Activated gamma-delta T cell treated with Interleukin-2 at 50 U/mL for 16 hours (primary cell): Measurements from ENCODE around the gene CHAF1A.

ENCODE experiments used
- DNase-seq: peaks from one replicate; pipeline ENCODE4 v3.0.0-alpha.2; 2020

The CHAF1A gene

DNA sequence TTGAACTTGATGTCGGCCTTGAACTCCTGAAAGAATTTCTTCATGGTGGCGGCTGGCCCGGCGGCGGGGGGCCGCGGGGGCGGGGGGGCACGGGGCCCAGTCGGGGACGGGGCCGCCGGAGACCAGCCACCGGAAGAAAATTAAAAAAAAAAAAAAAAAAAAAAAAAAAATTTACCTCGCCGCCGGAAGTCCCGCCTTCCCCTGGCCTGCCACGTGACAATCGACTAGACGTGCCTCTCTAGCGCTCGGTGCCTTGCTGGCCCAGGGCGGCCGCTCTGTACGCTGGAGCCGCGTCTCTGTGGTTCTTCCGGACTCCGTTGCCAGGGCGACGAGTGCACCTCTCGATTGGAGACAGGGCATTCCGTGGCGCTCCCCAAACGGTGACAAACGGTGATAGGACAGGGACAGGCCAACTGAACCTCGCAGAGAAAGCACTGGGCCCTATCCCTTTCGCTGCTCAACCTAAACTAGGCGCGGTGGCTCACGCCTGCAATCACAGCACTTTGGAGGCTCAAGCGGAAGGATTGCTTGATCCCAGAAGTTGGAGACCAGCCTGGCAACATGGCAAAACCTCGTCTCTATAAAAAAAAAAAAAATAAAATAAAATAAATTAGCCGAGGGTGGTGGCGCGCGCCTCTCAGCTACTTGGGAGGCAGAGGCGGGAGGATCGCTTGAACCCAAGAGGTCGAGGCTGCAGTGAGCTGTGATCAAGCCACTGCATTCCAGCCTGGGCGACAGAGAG is 55.4 kb downstream of the CHAF1A start, which contains the start of gene UBXN6:
TSS of gene UBXN6 (minus strand) at position 141 of the 742 bp plus-strand sequence. CDS start at position 44, 97 bp downstream.
- peak; percentile 96 for DNase-seq

DNA sequence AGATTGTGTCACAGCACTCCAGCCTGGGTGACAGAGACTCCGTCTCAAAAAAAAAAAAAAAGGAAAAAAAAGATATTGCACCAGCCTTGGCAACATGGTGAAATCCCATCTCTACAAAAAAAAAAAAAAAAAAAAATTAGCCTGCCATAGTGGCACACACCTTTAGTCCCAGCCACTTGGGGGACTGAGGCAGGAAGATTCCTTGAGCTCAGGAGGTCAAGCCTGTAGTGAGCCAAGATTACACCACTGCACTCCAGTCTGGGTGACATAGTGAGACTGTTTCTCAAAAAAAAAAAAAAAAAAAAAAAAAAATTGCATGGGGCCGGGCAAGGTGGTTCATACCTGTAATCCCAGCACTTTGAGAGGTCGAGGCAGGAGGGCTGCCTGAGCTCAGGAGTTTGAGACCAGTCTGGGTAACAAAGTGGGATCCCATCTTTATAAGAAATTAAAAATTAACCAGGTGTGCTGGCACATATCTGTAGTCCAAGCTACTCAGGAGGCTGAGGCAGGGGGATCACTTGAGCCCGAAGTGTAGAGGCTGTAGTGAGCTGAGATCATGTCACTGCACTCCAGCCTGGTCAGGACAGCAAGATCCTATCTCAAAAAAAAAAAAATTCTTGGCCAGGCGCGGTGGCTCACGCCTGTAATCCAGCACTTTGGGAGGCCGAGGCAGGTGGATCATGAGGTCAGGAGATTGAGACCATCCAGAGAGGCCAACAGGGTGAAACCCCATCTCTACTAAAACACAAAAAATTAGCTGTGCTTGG is 62.6 kb downstream of the CHAF1A start:
- no peak for DNase-seq

DNA sequence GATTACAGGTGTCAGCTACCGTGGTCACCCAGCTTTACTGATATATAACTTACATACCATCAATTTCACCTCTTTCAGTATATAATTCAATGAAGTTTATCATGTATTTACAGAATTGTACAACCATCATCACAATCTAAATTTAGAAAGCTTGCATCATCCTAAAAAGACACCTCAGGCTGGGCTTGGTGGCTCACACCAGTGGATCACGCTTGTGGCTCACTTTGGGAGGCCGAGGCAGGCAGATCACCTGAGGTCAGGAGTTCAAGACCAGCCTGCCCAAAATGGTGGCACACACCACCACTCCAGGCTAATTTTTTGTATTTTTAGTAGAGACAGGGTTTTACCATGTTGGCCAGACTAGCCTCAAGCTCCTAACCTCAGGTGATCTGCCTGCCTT is 65.4 kb downstream of the CHAF1A start:
- no peak for DNase-seq

DNA sequence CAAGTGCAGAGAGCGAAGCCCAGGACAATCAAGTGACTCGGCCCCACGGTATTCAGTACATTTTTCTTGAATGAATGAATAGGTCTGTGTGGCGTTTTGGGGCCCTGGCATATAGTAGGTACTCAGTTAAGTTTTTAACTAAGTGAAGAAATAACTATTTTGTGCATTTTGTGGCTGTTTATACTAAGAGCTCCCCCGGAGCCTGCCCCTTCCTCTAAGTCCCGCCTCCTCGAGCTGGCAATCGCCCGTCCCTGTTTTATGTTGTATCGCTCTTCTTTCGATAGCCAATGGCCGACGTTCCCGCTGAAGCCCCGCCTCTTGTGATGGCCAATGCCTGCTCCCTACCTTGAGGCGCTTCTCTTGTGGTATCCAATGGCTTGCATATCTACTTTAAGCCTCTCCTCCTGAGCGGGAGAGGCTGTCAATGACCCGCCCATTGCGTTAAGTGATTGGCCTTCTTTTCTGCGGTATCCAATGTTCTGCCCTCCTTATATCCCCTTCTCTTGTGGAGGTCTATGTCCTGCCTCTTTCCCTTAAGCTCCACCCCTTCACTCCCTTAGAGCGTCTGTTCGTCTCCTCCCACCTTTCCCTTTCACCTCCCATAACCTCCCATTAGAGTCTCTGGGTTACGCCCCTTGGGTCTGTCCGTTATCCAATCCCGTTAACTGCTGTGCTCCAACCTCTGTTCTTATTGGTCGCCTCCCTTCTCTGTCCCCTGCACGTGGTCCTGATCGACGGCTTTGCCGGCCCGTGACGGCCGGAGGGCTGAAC is 69.1 kb downstream of the CHAF1A start:
- DNase-seq = peak; percentile 97

DNA sequence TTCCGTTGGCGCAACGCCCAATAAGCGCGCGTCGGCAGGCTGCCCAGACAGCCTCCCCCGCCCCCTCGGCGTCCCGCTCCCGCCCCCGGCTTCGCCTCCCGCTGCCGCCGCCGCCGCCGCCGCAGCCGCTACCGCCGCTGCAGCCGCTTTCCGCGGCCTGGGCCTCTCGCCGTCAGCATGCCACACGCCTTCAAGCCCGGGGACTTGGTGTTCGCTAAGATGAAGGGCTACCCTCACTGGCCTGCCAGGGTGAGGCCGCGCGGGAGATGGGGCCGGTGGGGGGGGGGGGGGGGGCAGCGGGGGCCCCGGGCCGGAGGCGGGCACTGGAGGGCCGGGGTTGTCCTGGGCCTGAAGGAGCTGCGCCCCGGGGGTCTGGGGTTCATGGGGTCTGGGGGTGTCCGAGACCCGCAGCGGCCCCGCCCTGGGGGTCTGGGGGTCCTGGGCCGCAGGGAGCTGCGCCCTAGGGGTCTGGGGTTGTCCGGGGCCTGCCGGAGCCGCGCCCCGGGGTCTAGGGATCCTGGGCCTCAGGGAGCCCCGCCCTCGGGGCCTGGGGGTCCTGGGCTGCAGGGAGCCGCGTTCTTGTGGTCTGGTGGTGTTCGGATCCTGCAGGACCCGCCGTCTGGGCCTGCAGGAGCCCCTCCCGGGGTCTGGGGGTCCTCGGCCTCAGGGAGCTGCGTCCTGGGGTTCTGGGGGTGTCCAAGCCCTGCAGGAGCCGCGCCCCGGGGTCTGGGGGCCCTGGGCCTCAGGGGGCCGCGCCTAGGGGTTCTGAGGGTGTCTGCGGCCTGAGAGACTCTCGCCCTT is 69.9 kb downstream of the CHAF1A start, which contains the start of gene HDGFL2:
TSS of gene HDGFL2 (plus strand) at position 124 of the 801 bp plus-strand sequence. CDS start at position 178, 54 bp downstream.
- DNase-seq = no peak

DNA sequence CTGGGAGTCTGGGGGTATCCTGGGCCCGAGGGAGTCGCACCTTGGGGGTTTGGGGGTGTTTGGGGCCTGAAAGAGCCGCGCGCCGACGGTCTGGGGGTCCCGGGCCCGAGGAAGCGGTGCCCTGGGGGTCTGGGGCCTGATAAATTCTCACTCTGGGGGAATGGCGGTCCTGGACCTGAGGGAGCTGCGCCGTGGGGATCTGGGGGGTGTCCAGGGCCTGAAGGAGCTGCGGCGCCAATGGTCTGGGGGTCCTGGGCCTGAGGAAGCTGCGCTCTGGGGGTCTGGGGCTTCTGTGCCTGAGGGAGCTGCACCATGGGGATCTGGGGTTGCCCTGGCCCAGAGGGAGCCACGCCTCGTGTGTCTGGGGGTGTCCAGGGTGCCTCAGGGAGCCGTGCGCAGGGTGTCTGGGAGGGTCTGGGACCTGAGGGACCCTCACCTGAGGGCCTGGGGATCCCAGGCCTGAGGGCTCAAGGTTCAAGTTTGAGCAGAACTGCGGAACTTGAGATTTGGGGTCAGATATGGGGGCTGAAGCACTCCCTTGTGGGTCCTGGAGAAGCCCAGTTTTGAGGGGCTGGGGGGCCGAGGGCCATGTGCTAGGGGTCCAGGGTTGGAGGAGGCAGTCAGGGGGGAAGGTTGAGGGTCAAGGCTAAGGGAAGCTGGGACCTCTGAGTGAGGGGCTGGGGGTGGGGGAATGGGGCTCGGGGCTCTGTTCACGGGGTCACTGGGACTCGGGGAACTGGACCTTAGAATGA is 70.7 kb downstream of the CHAF1A start:
- no peak for DNase-seq

DNA sequence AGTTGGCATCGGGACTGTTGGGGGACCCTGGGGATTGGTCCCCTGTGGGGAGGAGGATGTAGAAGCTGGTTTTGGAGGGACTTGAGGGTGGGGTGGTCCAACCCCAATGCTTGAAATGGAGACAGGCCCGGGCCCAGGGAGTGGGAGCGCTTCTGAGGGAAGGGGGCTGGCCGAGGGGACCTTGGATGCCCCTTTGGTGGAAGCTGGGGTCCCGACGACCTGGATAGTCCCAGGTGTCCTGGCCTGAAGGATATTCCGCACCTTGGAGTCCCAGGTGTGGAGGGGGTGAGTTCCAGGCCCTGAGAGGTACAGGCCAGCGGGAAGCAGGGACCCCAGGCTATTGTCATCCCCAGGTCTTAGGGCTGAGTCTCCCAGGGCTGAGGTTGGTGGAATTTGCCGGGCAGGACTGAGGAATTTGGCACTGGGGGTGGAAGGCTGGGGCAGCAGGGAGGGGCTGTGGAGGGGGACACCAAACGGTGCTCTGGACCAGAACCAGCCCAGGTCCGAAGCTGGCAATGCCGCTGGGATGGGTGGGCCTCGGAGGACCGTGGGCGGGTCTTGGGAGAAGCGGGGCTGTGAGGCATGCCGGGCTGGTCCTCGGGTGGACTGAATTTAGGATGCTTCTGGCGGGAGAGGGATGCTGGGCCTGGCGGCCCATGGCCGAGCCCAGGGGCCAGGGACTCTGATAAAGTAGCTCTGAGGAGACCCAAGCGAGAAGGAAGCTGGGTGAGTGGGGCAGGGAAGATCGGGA is 71.5 kb downstream of the CHAF1A start:
- DNase-seq = no peak

DNA sequence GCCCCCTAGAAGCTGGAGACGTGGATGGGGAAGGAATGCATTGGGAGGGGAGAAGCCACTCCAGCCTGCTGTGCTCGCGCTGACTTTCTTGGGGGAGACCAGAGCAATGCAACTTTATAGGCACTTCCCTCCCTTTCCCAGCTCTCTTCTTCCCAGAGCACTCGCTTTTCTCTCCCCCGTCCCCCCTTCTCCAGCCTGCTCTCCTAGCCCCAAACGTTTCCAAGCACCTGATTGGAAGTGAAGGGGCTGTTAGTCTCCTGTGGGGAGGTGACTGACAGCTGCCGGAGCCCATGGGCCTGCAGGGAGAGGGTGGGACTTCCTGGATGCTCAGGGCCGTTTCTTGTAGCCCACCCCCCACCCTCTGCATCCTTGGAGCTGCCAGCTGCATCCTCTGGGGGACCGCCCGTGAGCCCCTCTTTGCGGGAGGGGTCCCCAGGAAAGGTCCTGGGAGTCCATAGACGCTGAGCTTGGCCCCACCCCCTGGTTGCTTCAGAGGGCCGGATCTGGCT is 72.1 kb downstream of the CHAF1A start:
- DNase-seq = no peak

DNA sequence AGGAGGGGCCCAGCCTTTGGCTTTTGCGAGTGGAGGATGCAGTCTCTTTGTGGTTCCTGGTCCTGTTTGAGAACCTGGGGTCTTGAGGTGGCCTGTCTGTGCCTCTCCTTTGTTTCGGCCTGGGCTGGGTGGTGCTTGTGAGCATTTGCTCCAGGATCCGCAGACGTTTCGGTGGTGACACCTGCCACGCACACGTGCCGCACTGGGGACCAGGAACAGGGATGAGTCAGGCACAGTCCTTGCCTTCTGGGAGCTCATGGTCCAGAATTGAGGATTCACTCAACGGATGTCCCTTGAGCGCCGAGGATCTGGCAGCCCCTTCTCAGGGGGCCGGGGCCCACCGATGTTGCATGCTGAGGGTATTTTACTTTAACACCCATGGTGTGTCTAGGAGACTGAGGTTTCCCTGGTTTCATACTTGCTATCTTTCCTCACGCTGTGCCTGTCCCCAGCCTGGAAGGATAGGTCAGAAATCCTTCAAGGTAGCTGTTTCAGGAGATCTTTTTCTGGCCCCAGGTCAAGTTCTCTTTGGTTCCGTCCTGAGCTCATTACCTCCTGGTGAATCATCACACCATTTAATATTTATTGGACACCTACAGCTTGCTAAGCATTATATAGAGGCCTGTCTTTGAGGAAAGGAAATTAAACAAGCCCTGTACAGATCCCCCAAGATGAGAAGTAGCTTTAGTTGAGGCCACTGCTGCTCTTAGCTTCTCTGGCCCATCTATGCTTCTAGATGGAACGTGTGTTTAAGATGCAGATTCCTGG is 74.8 kb downstream of the CHAF1A start:
- DNase-seq = no peak

DNA sequence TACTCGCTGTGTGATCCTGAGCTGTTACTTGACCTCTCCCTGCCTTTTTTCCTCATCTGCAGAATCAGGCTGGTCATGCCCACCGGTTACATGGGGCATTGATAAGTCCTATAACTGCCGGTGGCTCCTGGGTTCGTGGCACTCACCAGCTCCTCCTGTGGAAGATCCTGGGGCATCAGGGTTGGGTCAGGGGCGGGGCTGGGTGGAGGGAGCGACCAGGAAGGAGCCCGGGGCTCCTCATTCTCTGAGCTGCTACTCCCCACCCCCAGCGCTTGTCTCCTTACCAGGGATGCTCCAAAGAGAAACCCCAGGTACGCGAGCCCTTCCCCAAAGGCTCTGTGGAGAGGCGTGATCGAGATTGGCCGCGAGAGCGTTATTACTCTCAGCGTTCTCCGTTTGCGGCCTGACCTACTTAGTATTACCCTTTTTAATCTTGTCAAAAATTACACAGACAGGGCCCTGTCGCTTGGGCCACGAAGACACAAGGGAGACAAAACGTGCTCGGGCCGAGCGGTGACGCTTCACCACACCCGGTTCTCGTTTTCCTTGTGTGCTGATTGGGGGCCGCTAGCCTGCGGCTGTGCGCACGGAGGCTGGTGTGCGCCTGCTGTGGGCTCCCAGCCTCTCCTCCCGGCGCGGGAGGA is 80.4 kb downstream of the CHAF1A start:
- DNase-seq = no peak

DNA sequence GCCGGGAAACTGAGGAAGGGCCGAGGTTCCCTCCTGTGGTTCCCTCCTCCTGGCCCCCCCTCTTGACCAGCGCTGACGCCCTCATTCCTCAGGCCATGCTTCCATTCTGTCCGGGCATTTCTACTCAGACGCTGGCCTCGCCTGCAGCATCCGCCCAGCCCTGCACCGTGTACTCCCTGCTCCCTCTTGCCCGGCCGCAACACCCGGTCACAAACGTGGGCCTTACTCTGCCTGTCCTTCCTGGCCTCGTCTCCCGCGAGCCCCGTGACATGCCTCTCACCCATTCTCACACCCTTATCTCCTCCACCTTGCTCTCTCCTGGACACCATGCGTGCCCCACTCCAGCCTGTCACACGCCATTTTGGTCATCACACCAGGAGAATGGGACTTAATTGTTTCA is 80.9 kb downstream of the CHAF1A start:
- DNase-seq = no peak

DNA sequence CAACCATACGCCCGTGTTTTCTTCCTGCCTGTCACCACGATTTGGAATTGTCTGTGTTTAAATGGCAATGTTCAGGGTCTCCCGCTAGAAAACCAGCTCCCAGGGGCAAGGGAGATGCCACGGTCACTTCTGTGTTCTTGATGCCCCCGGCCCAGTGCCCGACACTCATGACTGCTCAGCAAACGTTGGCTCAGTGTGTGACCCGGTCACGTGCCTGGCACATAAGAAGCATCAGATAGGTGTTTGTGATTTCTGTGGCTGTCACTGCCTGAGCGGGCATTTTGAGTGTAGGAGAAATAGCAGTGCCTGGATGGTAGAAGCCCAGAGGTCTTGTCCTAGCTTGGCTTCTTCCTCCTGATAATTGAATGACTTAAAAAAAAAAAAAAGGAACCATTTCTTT is 85.1 kb downstream of the CHAF1A start:
- DNase-seq = no peak

DNA sequence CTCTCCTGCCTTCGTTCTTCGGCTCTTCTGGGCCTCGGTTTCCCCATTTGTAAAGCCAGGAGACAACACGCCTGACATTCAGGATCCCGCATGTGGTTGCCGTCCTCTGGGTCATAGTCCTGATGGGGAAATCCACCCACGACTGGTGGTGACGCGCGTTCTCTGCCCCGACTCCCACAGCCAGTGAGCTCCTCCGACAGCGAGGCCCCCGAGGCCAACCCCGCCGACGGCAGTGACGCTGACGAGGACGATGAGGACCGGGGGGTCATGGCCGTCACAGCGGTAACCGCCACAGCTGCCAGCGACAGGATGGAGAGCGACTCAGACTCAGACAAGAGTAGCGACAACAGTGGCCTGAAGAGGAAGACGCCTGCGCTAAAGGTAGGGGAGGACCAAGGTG is 86.1 kb downstream of the CHAF1A start:
- DNase-seq = no peak

DNA sequence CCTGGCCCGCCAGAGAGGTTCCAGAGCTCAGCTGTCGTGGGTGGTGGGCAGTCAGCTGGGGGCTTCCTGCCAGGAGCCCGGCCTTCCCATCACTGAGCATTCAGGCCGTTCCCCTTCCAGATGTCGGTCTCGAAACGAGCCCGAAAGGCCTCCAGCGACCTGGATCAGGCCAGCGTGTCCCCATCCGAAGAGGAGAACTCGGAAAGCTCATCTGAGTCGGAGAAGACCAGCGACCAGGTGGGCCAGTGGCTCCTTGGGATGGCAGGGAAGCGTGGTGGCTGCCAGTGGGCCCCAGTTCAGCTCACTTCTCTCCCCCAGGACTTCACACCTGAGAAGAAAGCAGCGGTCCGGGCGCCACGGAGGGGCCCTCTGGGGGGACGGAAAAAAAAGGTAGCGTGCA is 89.0 kb downstream of the CHAF1A start:
- DNase-seq = no peak

DNA sequence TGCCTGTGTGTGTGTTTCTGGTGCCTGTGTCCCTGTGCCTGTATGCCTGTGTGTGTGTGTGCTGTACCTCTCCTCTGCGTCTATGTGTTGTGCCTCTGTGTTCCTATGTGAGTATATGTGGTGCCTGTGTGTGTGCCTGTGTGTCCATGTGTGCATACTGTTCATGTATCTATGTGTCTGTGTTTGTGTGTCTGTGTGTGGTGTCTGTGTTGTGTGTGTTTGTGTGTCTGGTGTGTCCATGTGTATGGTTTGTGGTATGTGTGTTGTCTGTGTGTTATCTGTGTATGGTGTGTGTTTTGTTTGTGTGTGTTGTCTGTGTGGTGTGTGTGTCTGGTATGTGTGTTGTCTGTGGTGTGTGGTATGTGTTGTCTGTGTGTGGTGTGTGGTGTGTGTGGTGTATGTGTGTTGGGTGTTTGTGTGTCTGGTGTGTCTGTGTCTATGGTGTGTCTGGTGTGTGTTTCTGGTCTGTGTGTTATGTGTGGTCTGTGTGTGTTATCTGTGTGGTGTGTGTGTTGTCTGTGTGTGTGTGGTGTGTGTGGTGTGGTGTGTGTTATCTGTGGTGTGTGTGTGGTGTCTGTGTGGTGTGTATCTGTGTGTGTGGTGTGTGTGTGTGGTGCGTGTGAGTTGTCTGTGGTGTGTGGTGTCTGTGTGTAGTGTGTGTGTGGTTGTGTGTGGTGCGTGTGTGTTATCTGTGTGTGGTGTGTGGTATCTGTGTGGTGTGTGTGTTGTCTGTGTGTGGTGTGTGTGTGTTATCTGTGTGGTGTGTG is 90.1 kb downstream of the CHAF1A start:
- DNase-seq = no peak
